Erythroblast (primary cell): Measurements from ENCODE around the gene CDK15.

Experiments
- GATA1 ChIP-seq: IDR thresholded peaks from 2 replicates; pipeline ENCODE4 v1.6.1; 2011; ENCODE audit warnings: low read depth, mild to moderate bottlenecking, control low read depth, low read length, moderate library complexity
- POLR2A ChIP-seq: IDR thresholded peaks from 2 replicates; pipeline ENCODE4 v1.6.1; 2011; ENCODE audit warnings: mild to moderate bottlenecking, low read length

DNA sequence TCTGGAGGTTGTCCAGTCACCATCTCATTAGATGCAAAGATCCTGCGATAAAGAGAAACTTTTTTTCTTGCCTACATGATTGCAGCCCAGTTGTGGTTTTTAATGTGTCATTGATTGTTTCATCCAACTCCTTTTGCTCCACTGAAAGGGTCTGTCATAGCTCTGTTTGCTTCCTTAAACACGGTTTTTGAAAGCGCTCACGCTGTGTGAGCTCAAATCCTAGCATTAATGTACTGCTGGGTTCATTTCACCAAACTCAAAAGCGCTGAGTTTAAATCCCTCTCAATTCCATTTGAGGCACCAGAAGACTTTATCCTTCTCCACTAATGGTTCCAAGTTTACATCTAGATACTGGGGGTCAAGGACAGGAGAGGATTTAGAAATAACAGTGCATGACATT lies 53.6 kb downstream of the CDK15 start:
- TF ChIP-seq POLR2A (no peak), GATA1 (no peak)
